Parathyroid adenoma (tissue), 2 donors: ENCODE data around the gene FAM83D.

Experiments
- H2AFZ ChIP-seq: fragments of 300-600 bp; sonication (generic); one replicate; pipeline ENCODE4 v1.7.0; 2017; ENCODE audit warnings: antibody characterized with exemption, mild to moderate bottlenecking
- H3K27ac ChIP-seq: fragments of 300-600 bp; sonication (generic); one replicate; pipeline ENCODE4 v1.7.0; 2017
- H3K27me3 ChIP-seq: fragments of 300-600 bp; sonication (generic); one replicate; pipeline ENCODE4 v1.7.0; 2017; ENCODE audit warnings: low read length; ENCODE audit not compliant: control insufficient read depth, insufficient read depth
- H3K36me3 ChIP-seq: fragments of 300-600 bp; sonication (generic); one replicate; pipeline ENCODE4 v1.7.0; 2017; ENCODE audit warnings: low read length; ENCODE audit not compliant: control insufficient read depth, insufficient read depth
- H3K4me1 ChIP-seq: fragments of 300-600 bp; sonication (generic); one replicate; pipeline ENCODE4 v1.7.0; 2017; ENCODE audit warnings: control low read depth
- H3K4me2 ChIP-seq: fragments of 300-600 bp; sonication (generic); one replicate; pipeline ENCODE4 v1.7.0; 2017; ENCODE audit warnings: low read length
- H3K4me3 ChIP-seq: fragments of 300-600 bp; sonication (generic); one replicate; pipeline ENCODE4 v1.7.0; 2017; ENCODE audit warnings: low read depth, low read length
- H3K79me2 ChIP-seq: fragments of 300-600 bp; sonication (generic); one replicate; pipeline ENCODE4 v1.7.0; 2017; ENCODE audit warnings: control low read depth
- H3K9ac ChIP-seq: fragments of 300-600 bp; sonication (generic); one replicate; pipeline ENCODE4 v1.7.0; 2017; ENCODE audit warnings: mild to moderate bottlenecking
- H3K9me3 ChIP-seq: fragments of 300-600 bp; sonication (generic); one replicate; pipeline ENCODE4 v1.7.0; 2017; ENCODE audit warnings: low read length; ENCODE audit not compliant: control insufficient read depth
- TF ChIP-seq, protein P1 (sequence below): fragments of 300-600 bp; sonication (generic); IDR thresholded peaks from one replicate; pipeline ENCODE4 v1.7.0; 2017; ENCODE audit warnings: antibody characterized with exemption, mild to moderate bottlenecking
- donor health status: primary hyperparathyroidism.

FAM83D gene

GRCh38 chr20:38999965-39000910, 74.0 kb downstream of the FAM83D start:
- H3K36me3 ChIP-seq, result no peaks in the 10 kb centered on the region
- H3K27me3 ChIP-seq, result no peaks in the 10 kb centered on the region
- no peaks in the 10 kb centered on the region for H3K9me3 ChIP-seq
- TF ChIP-seq, protein P1, sequence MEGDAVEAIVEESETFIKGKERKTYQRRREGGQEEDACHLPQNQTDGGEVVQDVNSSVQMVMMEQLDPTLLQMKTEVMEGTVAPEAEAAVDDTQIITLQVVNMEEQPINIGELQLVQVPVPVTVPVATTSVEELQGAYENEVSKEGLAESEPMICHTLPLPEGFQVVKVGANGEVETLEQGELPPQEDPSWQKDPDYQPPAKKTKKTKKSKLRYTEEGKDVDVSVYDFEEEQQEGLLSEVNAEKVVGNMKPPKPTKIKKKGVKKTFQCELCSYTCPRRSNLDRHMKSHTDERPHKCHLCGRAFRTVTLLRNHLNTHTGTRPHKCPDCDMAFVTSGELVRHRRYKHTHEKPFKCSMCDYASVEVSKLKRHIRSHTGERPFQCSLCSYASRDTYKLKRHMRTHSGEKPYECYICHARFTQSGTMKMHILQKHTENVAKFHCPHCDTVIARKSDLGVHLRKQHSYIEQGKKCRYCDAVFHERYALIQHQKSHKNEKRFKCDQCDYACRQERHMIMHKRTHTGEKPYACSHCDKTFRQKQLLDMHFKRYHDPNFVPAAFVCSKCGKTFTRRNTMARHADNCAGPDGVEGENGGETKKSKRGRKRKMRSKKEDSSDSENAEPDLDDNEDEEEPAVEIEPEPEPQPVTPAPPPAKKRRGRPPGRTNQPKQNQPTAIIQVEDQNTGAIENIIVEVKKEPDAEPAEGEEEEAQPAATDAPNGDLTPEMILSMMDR, result no peak
- no peak overlapping the region for H3K27ac ChIP-seq
- H3K79me2 ChIP-seq, result no peaks in the 10 kb centered on the region
- H3K4me3 ChIP-seq, result no peak overlapping the region
- peaks cover 3% of the 10 kb centered on the region for H3K4me1 ChIP-seq
- H3K4me2 ChIP-seq, result no peak overlapping the region
- no peak overlapping the region for H2AFZ ChIP-seq
- H3K9ac ChIP-seq, result no peak overlapping the region
